HG02840 (cell line): ENCODE results near the gene TMEM239.
"Not testable (repeated sequence)": the region's sequence is repeated elsewhere in the genome, so short reads cannot be mapped to it uniquely, and the experiment has no call there.

Source experiments
- ATAC-seq: cut with Tn5 transposase; IDR thresholded peaks from one replicate; pipeline ENCODE4 v1.9.1; 2021; ENCODE audit warnings: mild to moderate bottlenecking, moderate library complexity, moderate number of reproducible peaks; ENCODE audit not compliant: unreplicated experiment, low FRiP score

The TMEM239 gene

DNA sequence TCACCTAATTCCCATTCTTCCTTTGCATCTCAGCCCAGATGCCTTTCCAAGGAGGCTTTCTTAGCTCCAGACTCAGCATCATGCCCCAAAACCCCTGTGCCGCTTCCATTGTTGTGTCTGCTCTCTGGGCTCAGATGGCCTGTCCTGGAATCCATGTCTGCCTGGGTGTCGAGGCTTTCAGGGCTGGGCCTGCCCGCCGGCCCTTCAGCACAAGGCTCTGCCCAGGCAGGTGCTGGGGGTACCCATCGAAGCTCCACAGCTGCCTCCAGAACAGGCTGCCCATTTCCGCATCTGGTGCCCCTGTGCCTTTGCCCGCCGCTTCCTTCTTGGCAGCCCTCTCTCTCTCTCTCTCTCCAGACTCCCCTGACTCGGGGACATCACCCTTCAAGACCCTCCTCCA lies 16.9 kb upstream of the TMEM239 start:
- ATAC-seq: no peak

DNA sequence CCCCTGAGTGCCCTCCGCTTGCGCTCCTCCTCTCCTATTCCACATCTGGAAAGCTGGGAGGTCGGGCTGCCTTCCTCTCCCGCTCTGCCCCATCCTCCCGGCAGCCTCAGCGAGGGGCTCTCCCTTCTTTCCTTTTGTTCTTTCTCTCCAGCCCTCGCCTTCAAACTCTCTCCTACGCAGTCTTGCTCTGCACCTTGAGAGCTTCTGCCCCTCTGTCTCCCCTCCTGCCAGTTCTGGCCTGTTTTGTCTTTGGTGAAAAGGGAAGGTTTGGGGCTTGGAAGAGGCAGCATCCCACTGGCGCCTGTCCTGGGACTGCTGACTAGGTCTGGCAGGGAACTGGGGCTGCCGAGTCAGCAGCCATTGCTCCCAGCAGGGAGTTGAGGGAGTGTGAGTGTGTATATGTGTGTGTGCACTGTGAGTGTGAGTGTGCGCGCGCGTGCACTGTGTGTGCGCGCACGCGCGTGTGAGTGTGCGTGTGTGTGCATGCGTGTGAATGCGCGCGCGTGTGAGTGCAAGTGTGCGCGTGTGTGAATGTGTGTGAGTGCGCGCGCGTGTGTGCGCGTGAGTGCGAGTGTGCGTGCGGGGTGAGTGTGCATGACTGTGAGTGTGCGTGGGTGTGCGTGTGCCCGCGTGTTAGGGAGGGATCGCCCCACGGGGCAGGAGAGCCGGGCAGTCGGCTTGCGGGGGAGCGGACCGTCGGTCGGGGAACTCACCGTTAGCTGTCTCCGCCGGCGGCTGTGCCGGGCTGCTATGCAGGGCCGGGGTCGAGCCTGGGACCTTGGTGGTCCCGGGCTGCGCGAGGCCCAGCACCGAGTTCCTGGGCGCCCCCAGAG lies 16.3 kb upstream of the TMEM239 start:
- ATAC-seq: no peak

DNA sequence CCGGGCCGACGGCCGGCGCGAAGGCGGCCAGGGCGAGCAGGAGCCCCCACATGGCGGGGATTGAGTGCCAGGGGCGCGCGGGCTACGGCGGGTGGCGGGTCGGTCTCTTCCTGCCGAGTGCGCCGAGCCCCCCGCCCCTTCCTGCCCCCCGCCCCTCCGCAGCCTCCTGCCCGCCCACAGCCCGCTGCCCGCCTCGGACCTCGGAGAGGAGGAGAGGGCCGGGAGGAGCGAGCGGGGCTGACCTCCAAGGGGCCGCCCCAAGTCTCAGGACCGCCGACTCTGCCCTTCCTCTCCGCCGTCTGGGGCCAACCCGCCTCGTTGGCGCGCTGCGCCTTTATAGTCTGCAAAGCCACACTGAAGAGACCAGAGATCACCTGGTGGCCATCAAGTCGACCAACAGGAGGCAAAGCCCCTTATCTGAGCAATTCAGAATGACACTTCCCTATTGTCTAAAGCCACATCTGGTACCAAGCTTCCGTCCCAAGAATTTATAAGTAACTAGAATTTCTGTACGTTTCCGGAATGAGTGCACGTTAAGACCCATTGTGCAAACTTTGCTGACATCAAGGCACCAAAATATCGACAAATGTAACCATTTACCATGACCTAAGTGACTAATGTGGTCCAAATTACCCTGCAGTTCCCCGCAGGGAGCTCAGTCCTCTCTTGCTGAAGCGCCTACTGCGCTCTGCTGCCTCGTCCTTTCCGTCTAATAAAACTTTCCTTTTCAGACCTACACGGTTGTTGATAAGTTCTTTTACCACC lies 15.5 kb upstream of the TMEM239 start, which contains the start of gene CPXM1:
Gene CPXM1 (minus strand): TSS at position 107 of the 765 bp plus-strand sequence. CDS start 55 bp downstream, at position 52.
- no peak for ATAC-seq

DNA sequence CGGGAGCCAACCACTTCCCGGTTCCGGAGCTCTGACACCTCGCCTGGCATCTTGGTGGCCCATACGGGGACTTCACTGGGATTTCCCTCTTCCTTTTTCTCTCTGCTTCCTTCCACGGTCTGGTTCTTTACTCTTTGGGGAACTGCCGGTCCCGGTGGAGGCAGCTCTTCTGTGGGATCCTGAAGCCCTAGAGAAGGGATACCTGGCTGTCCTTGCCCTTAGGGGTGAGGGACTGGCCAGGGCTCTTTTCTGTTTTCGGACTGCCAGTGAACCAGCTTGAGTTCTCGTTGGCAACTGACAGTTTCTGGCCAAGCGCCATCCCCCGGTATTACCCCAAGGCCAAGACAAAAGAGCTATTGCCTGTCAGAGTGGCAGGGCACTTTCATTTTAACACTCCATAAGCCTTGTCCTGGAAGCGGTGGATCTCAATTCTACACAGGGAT lies 14.9 kb upstream of the TMEM239 start:
- ATAC-seq: no peak

DNA sequence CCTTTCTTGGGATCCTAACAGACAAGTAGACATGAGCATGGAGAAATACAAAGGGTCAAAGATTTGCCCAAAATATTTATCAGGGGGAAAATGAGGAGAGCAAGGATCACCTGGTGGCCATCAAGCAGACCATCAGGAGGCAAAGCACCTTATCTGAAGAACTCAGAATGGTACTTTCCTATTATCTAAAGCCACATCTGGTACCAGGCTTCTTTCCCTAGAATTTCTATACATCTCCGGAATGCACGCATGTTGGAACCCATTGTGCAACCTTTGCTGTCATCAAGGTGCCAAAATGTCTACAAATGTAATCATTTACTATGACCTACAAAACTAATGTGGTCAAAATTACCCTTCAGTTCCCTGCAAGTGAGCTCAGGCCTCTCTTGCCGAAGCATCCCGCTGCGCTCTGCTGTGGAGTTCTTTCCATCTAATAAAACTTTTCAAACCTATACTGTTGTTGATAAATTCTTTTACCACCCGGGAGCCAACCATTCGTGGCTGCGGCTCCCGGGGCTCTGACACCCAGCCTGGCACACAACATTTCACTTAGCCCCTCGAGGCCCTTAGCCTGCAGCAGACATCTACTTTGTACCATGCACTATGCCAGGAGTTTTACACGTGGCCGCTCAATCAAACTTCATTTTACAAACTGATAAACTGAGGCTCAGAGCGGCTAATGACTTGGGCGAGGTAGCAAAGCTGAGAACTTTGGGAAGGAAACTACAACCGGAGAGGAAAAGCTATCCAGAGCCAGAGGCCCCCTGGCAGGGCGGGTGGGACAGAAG lies 11.9 kb upstream of the TMEM239 start:
- ATAC-seq: no peak

DNA sequence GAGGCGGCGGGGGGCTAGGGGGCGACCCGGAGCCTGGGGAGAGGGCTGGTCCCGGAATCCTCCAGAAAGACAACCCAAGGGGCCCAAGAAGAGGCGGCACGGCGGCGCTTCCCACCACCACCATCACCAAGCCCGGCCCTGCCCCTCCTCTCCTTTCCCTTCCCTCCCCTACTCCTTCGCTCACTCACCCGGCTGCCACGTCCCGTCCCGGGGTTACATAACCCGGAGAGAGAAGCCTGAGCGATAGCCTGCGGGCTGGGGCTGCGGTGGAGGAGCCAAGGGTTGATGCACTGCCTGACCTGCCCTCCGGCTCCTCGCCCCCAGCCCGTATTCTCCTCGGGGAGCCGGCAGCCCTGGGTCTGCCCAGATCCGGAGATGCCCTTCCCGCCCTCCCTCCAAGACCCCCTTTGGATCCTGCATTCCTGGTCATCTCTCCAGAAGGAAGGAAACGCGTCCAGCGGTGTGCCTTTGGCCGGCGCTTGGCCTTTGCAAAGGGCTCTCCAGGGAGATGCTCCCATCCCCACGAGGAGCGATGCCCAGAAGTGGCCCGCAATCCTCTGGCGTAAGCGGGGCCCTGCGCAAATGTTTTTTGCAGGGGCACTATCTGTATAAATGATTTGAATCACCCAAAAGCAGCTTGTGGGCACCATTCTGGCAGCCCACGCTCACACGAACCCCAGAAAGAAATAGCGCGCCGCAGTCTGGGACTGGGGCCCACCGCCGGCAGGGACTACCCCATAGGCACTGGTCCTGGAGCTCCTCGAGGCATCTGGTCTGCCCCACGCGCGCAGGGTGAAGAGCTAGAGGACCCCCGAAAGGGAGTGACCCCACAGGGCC lies 11.1 kb upstream of the TMEM239 start:
- ATAC-seq: no peak

DNA sequence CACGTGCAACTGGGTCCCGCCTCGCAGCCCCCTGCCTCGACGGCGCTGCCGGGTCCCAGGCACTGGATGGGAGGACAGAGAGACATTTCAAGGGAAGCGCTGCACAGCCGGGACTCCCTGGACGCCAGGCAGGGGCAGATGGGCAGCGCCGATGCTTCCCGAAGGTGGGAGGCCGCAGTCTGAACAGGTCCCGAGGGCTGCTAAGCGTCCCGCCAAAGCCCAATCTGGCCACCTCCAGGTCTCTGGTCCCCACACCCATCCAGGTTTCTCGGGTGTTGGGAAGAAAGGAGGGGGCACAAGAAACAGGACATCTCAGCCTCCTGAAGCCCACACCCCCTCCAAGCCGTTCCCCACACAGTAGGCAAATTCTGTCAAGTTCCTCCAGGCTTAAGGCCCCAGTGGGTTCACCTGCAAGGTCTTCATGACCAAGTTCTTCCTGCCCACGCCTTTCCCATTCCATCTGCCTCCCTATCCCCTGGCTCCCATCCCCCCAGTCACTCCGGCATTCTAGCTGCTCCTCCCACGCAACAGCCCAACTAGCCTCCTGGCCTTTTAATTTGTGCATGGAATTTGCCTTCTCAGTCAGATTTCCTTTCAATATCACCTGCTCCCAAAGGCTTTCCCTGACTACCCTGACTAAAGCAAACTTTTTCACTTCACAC lies 10.3 kb upstream of the TMEM239 start:
- ATAC-seq: no peak

DNA sequence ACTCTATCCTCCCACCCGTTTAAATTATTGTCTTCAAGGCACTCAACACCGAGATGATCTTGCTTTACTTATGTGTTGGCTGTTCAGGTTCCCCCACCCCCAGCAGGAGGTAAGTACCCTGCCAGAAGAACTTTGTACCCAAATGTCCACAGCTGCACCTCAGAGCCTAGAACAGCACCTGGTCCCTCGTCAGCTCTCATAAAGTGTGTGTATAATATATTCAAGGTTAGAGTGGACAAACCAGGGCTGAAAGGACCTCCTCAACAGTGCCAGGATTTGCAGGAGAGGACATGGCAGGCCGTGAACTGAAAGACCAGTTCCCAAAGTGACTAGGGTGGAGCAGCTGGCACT lies 9.8 kb upstream of the TMEM239 start:
- ATAC-seq: no peak

DNA sequence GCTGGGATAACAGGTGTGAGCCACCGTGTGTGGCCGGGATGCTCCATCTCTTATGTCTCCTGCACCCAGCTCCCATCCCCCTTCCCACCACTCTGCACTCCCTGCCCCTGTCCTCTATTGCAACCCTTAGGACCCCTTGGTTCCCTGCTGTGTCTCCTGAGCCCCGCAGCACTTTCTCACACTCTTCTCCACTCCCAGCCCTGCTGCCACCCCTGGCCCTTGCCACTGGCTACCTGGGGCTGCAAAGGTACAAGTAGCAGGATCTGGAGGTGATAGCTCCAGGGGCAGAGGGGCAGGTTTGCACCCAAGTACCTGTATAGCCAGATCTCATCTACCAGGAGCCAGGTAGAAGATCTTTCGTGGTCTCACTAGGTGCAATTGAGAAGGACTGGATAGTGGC lies 9.1 kb upstream of the TMEM239 start:
- no peak for ATAC-seq

DNA sequence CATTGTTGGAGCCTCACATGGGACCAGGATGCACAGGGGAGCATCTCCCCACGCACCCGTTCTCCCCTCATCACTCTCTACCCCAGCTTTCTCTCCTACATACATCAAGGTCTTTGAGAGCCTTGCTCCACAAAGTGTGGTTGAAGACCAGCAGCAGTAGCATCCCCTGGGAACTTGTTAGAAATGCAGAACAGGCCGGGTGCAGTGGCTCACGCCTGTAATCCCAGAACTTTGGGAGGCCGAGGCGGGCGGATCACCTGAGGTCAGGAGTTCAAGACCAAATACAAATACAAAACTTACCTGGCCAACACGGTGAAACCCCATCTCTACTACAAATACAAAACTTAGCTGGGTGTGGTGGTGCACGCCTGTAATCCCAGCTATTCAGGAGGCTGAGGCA lies 8.2 kb upstream of the TMEM239 start:
- not testable (repeated sequence) for ATAC-seq

DNA sequence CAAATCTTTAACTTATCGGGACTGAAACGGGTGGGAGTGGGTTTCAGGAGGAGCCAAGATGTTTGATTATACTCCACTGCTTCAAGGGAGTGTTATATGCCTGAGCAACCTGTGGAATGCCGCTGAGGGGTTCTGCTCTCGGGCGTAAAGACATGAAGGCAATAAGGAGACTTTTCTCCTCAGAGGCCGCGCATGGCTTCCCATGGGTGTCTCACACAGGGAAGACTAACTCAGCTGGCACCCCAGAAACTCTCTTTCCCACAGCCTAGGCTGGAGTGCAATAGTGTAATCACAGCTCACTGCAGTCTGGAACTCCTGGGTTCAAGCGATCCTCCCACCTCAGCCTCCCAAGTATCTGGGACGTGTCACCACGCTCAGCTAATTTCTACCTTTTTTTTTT lies 6.5 kb upstream of the TMEM239 start:
- no peak for ATAC-seq

DNA sequence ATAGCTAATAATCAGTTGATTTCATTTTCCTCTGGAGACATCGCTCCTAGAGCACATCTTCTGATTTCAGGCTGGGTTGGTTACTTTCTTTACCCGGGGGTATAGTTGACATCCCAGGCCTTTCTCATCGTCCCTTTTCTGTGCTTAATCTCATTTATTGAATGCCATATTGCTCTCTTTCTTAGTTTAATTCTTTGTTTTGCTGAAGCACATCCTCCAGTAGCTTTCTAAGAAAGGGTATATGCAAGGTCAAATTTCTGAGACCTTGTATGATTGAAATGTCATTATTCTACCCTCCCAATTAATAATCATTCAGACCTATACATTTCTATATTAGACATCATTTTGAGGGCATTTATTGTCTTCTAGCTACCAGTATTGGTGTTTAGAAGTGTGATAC lies 4.0 kb upstream of the TMEM239 start:
- ATAC-seq: no peak

DNA sequence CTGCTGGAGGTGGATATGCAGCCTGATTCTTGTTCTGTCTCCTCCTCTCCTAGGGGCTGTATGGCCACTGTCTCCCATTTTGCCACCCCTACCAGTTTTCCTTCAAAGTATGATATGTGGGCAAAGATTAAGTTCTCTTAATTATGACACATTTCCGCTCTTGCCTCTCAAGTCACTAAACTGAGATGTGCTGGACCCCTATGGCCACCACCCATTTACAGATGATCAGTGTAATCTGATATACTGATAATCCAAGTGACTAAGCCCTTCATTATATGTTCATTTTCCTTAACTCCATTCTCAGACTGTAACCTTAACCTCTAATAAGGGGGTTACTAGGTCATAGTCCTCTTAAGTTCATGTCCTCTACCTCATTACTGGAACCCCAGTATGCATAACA lies 2.1 kb upstream of the TMEM239 start:
- ATAC-seq: no peak

DNA sequence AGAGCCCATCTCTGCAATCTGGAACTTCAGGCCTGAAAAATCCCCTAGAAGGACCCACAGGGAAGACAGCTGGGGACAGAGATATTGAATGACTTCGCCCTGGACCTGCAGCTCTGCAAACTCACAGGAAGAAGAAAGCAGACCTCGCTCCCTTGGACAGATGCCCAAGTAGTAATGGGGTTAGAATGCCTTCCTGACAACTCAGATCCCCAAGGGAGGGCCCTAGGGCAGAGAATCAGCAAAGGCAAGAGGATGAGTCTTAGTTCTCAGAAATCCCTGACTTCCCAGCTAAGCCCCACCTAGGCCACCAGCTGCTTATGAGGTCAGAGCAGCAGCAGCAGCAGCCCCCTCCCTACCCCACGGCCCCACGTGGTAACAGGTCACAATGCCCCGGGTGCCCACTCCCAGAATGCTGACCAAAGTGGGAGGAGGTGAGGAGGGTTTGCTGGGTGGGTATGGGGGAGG lies 1.5 kb upstream of the TMEM239 start, which contains the start of gene C20orf141:
Gene C20orf141 (plus strand): TSS at position 401 of the 465 bp plus-strand sequence. CDS start 198 bp downstream, outside the sequence.
- no peak for ATAC-seq

DNA sequence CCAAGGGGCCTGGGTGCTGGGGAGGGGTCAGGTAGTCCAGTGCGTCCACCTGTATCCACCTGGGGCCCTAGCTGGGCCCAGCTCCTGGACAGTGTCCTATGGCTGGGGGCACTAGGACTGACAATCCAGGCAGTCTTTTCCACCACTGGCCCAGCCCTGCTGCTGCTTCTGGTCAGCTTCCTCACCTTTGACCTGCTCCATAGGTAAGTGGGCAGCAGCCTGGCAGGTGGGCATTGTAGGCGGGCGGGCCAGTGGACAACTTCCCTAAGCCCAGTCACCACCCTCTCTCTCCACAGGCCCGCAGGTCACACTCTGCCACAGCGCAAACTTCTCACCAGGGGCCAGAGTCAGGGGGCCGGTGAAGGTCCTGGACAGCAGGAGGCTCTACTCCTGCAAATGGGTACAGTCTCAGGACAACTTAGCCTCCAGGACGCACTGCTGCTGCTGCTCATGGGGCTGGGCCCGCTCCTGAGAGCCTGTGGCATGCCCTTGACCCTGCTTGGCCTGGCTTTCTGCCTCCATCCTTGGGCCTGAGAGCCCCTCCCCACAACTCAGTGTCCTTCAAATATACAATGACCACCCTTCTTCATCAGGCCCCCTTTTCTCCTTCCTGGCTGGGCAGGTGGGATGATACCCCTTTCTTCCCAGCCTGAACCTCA lies 793 bp upstream of the TMEM239 start:
- ATAC-seq: no peak

DNA sequence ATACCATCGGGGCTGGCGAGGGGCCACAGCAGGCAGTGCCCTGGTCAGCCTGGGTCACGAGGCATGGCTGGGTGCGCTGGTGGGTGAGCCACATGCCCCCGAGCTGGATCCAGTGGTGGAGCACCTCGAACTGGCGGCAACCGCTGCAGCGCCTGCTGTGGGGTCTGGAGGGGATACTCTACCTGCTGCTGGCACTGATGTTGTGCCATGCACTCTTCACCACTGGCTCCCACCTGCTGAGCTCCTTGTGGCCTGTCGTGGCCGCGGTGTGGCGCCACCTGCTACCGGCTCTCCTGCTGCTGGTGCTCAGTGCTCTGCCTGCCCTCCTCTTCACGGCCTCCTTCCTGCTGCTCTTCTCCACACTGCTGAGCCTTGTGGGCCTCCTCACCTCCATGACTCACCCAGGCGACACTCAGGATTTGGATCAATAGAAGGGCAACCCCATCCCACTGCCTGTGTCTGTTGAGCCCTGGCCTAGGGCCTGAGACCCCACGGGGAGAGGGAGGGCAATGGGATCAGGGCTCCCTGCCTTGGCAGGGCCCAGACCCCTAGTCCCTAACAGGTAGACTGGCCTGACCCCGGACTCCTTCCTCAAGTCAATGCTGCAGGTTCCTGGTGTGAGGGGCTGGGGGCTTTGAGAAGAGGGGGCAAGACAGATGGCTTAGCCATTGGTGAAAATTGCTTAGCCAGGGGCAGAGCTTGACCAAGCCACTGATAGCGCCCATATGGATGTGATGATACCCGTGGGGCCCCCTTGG lies 598 bp downstream of the TMEM239 start:
- no peak for ATAC-seq

DNA sequence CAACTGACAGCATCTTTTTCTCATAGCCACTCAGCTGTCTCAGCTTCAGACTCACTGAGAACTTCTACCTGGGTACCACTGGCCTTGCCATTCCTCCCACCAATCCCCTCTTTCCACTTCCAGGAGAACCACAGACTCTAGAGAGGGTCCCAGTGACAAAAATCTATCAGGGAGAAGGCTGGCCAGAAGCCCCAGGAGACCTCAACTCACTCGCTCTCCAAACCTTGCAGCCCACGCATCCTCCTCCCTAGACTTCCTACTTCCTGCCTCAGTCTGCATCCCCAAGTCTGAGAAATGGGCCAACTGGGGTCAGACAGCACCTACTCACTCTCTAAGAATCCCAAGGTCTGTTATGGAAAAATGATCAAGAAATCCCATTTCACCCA lies 1.2 kb downstream of the TMEM239 start:
- no peak for ATAC-seq
